PFSK-1 (cell line): ENCODE results near the gene SERGEF.

ENCODE experiments used
- POLR2AphosphoS5 ChIP-seq: IDR thresholded peaks from 2 replicates; pipeline ENCODE4 v1.6.1; 2012; ENCODE audit warnings: low read depth, mild to moderate bottlenecking, control low read depth, low read length, moderate library complexity
- SIN3A ChIP-seq: IDR thresholded peaks from 2 replicates; pipeline ENCODE4 v1.6.1; 2012; ENCODE audit warnings: mild to moderate bottlenecking, low read length, moderate library complexity, borderline replicate concordance; ENCODE audit not compliant: insufficient read depth
- TAF1 ChIP-seq: IDR thresholded peaks from 2 replicates; pipeline ENCODE4 v1.6.1; 2012; ENCODE audit warnings: low read length, control low read depth, borderline replicate concordance; ENCODE audit not compliant: insufficient read depth
- TF ChIP-seq, protein P1 (sequence below), 2 experiments: IDR thresholded peaks; 2 replicates each; pipeline versions ENCODE4 v1.6.1 to v1.8.0; 2011 to 2012; ENCODE audit warnings: low read depth in 2 of 2, low read length in 2 of 2, control low read depth in 1 of 2, inconsistent platforms in 1 of 2, mild to moderate bottlenecking in 1 of 2, moderate library complexity in 1 of 2; ENCODE audit not compliant: insufficient read depth in 1 of 2

DNA sequence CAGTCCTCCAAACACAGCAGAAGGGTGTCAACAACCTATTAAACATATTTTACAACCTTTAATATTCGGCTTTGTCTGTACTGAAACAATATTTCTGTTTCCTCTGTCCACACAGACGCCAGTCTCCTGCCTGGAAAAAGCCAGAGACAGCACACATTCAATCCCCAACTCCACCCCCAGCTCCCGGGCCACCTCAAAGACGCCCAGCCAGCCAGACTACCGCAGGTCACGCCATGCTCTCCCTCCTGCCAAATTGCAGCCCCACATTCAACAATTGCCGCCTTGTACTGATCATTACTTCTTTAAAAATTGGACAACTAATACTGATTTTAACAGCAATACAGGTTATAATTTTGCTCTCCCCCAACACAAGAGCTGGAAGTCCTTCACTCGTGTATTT lies 1.2 kb downstream of the SERGEF start:
- no peak for TF ChIP-seq POLR2AphosphoS5
- TF ChIP-seq TAF1 = no peak
- TF ChIP-seq, protein P1, sequence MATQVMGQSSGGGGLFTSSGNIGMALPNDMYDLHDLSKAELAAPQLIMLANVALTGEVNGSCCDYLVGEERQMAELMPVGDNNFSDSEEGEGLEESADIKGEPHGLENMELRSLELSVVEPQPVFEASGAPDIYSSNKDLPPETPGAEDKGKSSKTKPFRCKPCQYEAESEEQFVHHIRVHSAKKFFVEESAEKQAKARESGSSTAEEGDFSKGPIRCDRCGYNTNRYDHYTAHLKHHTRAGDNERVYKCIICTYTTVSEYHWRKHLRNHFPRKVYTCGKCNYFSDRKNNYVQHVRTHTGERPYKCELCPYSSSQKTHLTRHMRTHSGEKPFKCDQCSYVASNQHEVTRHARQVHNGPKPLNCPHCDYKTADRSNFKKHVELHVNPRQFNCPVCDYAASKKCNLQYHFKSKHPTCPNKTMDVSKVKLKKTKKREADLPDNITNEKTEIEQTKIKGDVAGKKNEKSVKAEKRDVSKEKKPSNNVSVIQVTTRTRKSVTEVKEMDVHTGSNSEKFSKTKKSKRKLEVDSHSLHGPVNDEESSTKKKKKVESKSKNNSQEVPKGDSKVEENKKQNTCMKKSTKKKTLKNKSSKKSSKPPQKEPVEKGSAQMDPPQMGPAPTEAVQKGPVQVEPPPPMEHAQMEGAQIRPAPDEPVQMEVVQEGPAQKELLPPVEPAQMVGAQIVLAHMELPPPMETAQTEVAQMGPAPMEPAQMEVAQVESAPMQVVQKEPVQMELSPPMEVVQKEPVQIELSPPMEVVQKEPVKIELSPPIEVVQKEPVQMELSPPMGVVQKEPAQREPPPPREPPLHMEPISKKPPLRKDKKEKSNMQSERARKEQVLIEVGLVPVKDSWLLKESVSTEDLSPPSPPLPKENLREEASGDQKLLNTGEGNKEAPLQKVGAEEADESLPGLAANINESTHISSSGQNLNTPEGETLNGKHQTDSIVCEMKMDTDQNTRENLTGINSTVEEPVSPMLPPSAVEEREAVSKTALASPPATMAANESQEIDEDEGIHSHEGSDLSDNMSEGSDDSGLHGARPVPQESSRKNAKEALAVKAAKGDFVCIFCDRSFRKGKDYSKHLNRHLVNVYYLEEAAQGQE (IDR thresholded peaks at IDR 0.05; ENCODE audit: insufficient read depth in 1 of 2, low read depth in 2 of 2, low read length in 2 of 2) = no peak
- no peak for TF ChIP-seq SIN3A
